Caco-2 (cell line): ENCODE measurements around the gene COL17A1. TPM values are rescaled to one million over a fixed set of nuclear protein-coding genes. Genes with fewer than 3 reads are reported as not detected.

Source experiments
- BruUV-seq: library from RNA; stranded (reverse); fragments of 400-500 nt; replicated peaks from 2 replicates; lab custom pipeline; 2021; lab: Mats Ljungman, UMichigan
- CTCF ChIA-PET: fragments of 300-600 bp; sonication (Branson Sonifier 250); formaldehyde crosslinking; loops from one replicate; lab custom pipeline; 2022; ENCODE audit warnings: antibody characterized with exemption; lab: Charles Lee
- POLR2A ChIA-PET: fragments of 300-600 bp; sonication (Branson Sonifier 250); formaldehyde crosslinking; loops from one replicate; lab custom pipeline; 2022; ENCODE audit warnings: antibody characterized with exemption; lab: Charles Lee
- DNase-seq, 2 experiments: peaks; one replicate each; pipeline versions ENCODE4 v3.0.0 to v3.0.0-alpha.2; 2020 to 2022
- H3K27me3 ChIP-seq: replicated peaks from 2 replicates; pipeline ENCODE4 v1.6.0; 2011; ENCODE audit warnings: low read length; ENCODE audit not compliant: control insufficient read depth, insufficient read depth
- H3K36me3 ChIP-seq: 2 replicates; pipeline ENCODE4 v1.5.1; 2011; ENCODE audit warnings: low read length; ENCODE audit not compliant: control insufficient read depth, insufficient read depth
- H3K4me1 ChIP-seq: fragments of 250-450 bp; sonication (Bioruptor Pico); 2 replicates; pipeline ENCODE4 v1.5.1; 2020; ENCODE audit warnings: mild to moderate bottlenecking
- H3K4me3 ChIP-seq: 2 replicates; pipeline ENCODE4 v1.5.1; 2011; ENCODE audit warnings: low read depth, mild to moderate bottlenecking, control low read depth, low read length
- H3K9me3 ChIP-seq: fragments of 250-450 bp; sonication (Bioruptor Pico); 2 replicates; pipeline ENCODE4 v1.5.1; 2020; ENCODE audit warnings: mild to moderate bottlenecking, moderate library complexity
- H3K27ac Mint-ChIP-seq: one replicate; pipeline ENCODE4 v1.8.0; 2022; ENCODE audit warnings: mixed read lengths; ENCODE audit not compliant: unreplicated experiment
- H3K27me3 Mint-ChIP-seq: one replicate; pipeline ENCODE4 v1.8.0; 2022; ENCODE audit warnings: mixed read lengths; ENCODE audit not compliant: insufficient read depth, unreplicated experiment
- H3K36me3 Mint-ChIP-seq: one replicate; pipeline ENCODE4 v1.8.0; 2022; ENCODE audit warnings: mild to moderate bottlenecking, mixed read lengths; ENCODE audit not compliant: insufficient read depth, unreplicated experiment
- H3K4me1 Mint-ChIP-seq: one replicate; pipeline ENCODE4 v1.8.0; 2022; ENCODE audit warnings: low read depth, mixed read lengths; ENCODE audit not compliant: unreplicated experiment
- H3K4me3 Mint-ChIP-seq: one replicate; pipeline ENCODE4 v1.8.0; 2022; ENCODE audit warnings: mild to moderate bottlenecking, moderate library complexity, mixed read lengths; ENCODE audit not compliant: unreplicated experiment
- H3K9me3 Mint-ChIP-seq: one replicate; pipeline ENCODE4 v1.8.0; 2022; ENCODE audit warnings: mixed read lengths; ENCODE audit not compliant: unreplicated experiment
- intact Hi-C: fragments of 100-400 bp; cut with micrococcal nuclease; formaldehyde crosslinking; loops from one replicate; pipeline ENCODE4 v1.10.0; 2022; ENCODE audit not compliant: unreplicated experiment
- total RNA-seq: library from RNA; stranded (reverse); gene quantifications from 2 replicates; pipeline ENCODE4 v1.2.3, GENCODE V29; 2022
- TF ChIP-seq, protein P1 (sequence below), 2 experiments: fragments of 200-600 bp in 1 of 2; IDR thresholded peaks; 1 replicate in 1 of 2; 2 replicates in 1 of 2; pipeline versions ENCODE4 v1.5.1 to v1.8.0; 2011 to 2022; ENCODE audit warnings: antibody characterized with exemption in 1 of 2, control low read depth in 1 of 2, inconsistent platforms in 1 of 2, low read depth in 1 of 2, low read length in 1 of 2, mild to moderate bottlenecking in 1 of 2, moderate library complexity in 1 of 2; ENCODE audit not compliant: insufficient read depth in 1 of 2, severe bottlenecking in 1 of 2, unreplicated experiment in 1 of 2

COL17A1 gene
- total RNA-seq, 1 experiment from 2014 or later: 0.45 TPM

DNA sequence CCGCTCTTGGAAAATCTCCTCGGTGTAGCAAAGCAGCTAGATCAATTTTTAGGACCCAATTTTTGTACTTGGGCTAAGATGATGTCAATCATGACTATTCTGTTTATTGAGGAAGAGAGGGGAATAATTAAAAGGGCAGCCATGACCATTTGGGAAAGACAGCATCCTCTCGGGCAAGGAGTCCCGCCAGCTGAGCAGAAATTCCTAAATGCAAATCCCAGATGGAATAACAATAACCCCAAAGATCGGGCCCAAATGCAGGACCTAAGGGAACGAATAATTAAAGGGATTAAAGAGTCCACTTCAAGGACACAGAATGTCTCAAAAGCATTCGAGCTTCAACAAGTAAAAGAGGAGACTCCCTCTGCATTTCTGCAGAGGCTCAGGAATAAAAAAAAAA lies 18.7 kb downstream of the COL17A1 start:
- H3K36me3 Mint-ChIP-seq: no peaks in the 10 kb centered on the region
- intact Hi-C loops: loop anchor here (5.0 kb wide), 1 partner anchor 55 kb away; the partner anchor contains the start of gene SFR1
- peaks cover 51% of the 10 kb centered on the region for H3K4me1 ChIP-seq
- no peaks in the 10 kb centered on the region for H3K9me3 Mint-ChIP-seq
- BruUV-seq: no TSS peak
- no peaks in the 10 kb centered on the region for H3K36me3 ChIP-seq
- peak overlapping the region; percentile 54 for H3K4me3 Mint-ChIP-seq
- TF ChIP-seq, protein P1, sequence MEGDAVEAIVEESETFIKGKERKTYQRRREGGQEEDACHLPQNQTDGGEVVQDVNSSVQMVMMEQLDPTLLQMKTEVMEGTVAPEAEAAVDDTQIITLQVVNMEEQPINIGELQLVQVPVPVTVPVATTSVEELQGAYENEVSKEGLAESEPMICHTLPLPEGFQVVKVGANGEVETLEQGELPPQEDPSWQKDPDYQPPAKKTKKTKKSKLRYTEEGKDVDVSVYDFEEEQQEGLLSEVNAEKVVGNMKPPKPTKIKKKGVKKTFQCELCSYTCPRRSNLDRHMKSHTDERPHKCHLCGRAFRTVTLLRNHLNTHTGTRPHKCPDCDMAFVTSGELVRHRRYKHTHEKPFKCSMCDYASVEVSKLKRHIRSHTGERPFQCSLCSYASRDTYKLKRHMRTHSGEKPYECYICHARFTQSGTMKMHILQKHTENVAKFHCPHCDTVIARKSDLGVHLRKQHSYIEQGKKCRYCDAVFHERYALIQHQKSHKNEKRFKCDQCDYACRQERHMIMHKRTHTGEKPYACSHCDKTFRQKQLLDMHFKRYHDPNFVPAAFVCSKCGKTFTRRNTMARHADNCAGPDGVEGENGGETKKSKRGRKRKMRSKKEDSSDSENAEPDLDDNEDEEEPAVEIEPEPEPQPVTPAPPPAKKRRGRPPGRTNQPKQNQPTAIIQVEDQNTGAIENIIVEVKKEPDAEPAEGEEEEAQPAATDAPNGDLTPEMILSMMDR (IDR thresholded peaks at IDR 0.05; ENCODE audit: insufficient read depth in 1 of 2, low read depth in 1 of 2, low read length in 1 of 2, severe bottlenecking in 1 of 2, unreplicated experiment in 1 of 2): no peak
- CTCF ChIA-PET: interaction anchor here (0.6 kb wide), 1 partner anchor 219 kb away, joined by 3 read pairs; no protein-coding TSS in a partner anchor
- peaks cover 44% of the 10 kb centered on the region for H3K4me1 Mint-ChIP-seq
- no peak for DNase-seq
- POLR2A ChIA-PET: no interaction called here
- H3K27me3 Mint-ChIP-seq: no peaks in the 10 kb centered on the region
- no peak overlapping the region for H3K4me3 ChIP-seq
- H3K27ac Mint-ChIP-seq: peak overlapping the region; percentile 65
- no peaks in the 10 kb centered on the region for H3K9me3 ChIP-seq
- no peaks in the 10 kb centered on the region for H3K27me3 ChIP-seq

DNA sequence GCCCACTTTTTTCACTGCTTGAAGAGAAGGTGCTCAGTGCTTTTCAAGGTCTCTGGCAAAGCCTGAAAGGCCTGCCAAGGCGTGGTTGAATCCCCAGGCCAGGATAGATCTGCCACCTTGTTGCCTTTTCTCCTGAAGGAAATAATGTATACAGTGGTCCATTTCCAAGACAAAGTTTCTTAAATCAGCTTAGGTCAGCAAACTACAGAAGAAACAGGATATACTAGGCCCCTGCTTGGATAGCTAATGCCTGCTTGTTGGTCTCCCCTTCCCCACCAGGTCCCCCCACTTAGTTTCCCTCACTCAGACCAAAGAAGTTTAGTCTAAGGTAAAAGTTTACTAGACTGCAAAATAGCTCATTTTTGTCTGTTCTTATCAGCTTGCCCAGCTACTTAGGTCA lies 19.9 kb downstream of the COL17A1 start:
- POLR2A ChIA-PET: no interaction called here
- no peaks in the 10 kb centered on the region for H3K36me3 ChIP-seq
- intact Hi-C loops: loop anchor here (5.0 kb wide), 1 partner anchor 57 kb away; the partner anchor contains the start of gene SFR1
- H3K4me3 ChIP-seq: no peak overlapping the region
- peaks cover 44% of the 10 kb centered on the region for H3K4me1 Mint-ChIP-seq
- no peaks in the 10 kb centered on the region for H3K9me3 ChIP-seq
- TF ChIP-seq, protein P1 (IDR thresholded peaks at IDR 0.05; ENCODE audit: insufficient read depth in 1 of 2, low read depth in 1 of 2, low read length in 1 of 2, severe bottlenecking in 1 of 2, unreplicated experiment in 1 of 2): no peak
- H3K36me3 Mint-ChIP-seq: no peaks in the 10 kb centered on the region
- no peak overlapping the region for H3K4me3 Mint-ChIP-seq
- no peaks in the 10 kb centered on the region for H3K27me3 Mint-ChIP-seq
- DNase-seq: no peak
- no TSS peak for BruUV-seq
- CTCF ChIA-PET: no interaction called here
- H3K4me1 ChIP-seq: peaks cover 51% of the 10 kb centered on the region
- no peaks in the 10 kb centered on the region for H3K27me3 ChIP-seq
- no peaks in the 10 kb centered on the region for H3K9me3 Mint-ChIP-seq
- H3K27ac Mint-ChIP-seq: no peak overlapping the region

DNA sequence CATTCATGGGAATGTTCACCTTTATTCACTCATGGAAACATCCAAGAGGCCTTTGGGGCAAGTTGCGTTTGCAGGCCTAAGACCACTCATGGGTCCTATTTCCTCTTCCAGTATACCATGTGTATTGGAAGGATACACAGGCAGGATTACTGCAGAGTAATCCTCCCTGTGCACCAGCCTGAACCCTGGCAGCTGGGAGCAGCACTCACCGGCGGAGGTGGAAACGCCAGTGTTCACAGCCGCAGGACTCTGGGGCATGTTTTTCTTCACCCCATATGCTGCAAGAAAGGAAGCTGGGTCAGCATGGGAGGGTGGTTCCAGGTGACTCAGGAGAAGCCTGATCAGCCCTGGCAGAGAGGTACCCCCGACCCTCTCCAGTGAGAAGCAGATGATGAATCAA lies 24.5 kb downstream of the COL17A1 start:
- no peaks in the 10 kb centered on the region for H3K36me3 ChIP-seq
- CTCF ChIA-PET: interaction anchor here (0.9 kb wide), 1 partner anchor 173 kb away, joined by 3 read pairs; no protein-coding TSS in a partner anchor
- Mint-ChIP-seq H3K36me3 (no peaks in the 10 kb centered on the region), H3K27ac (no peak overlapping the region), H3K27me3 (no peaks in the 10 kb centered on the region), H3K4me3 (no peak overlapping the region), H3K9me3 (no peaks in the 10 kb centered on the region), H3K4me1 (peaks cover 12% of the 10 kb centered on the region)
- H3K4me1 ChIP-seq: peaks cover 10% of the 10 kb centered on the region
- POLR2A ChIA-PET: no interaction called here
- no peak for DNase-seq
- H3K4me3 ChIP-seq: no peak overlapping the region
- H3K27me3 ChIP-seq: no peaks in the 10 kb centered on the region
- intact Hi-C loops: no loop called here
- no peaks in the 10 kb centered on the region for H3K9me3 ChIP-seq
- no TSS peak for BruUV-seq
- TF ChIP-seq, protein P1 (IDR thresholded peaks at IDR 0.05; ENCODE audit: insufficient read depth in 1 of 2, low read depth in 1 of 2, low read length in 1 of 2, severe bottlenecking in 1 of 2, unreplicated experiment in 1 of 2): no peak
